Breast epithelium (tissue), 3 donors: ENCODE results near the gene CTIF.

Experiments
- CTCF ChIP-seq, 3 donors: fragments of 450-650 bp; IDR thresholded peaks; one replicate each; pipeline ENCODE4 v1.5.1; 2016 to 2017; ENCODE audit warnings: antibody characterized with exemption in 3 of 3, mild to moderate bottlenecking in 3 of 3, moderate library complexity in 3 of 3
- POLR2A ChIP-seq: fragments of 450-650 bp; IDR thresholded peaks from one replicate; pipeline ENCODE4 v1.6.1; 2016; ENCODE audit warnings: antibody characterized with exemption, mild to moderate bottlenecking, moderate library complexity
- POLR2AphosphoS5 ChIP-seq, 3 donors: sonication (generic); formaldehyde crosslinking; IDR thresholded peaks; one replicate each; pipeline ENCODE4 v1.6.1; 2017; ENCODE audit warnings: antibody characterized with exemption in 3 of 3

DNA sequence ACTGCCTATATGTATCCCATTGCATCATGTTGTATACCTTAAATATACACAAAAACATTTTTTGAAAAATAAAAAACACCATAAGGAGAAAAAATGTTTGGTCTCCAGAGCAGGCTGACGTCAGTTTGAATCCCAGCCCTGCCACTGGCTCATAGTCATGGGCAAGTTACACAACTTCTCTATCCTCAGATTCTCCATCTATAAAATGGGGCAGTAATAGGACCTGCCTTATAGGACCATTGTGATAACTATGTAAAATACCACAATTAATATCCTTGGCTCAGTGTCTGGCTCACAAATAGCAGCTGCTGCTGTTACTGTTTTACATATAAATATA lies 276.3 kb downstream of the CTIF start:
- TF ChIP-seq CTCF (IDR thresholded peaks at IDR 0.05) = no peak
- no peak for TF ChIP-seq POLR2AphosphoS5 (IDR thresholded peaks at IDR 0.05)
- TF ChIP-seq POLR2A = no peak
